Measurements from ENCODE around the gene ARHGAP23. TPM values are rescaled to one million over a fixed set of nuclear protein-coding genes. Genes with fewer than 3 reads are reported as not detected.

Gene ARHGAP23
- total RNA-seq, 4 donors from 2014 or later: 8.2 to 37.7 (median 12.3) TPM

GRCh38 chr17:38421871-38422827, 6.1 kb upstream of the ARHGAP23 start:
- TF ChIP-seq CTCF (IDR thresholded peaks at IDR 0.05; ENCODE audit: low read depth): no peak

- no peak for TF ChIP-seq CTCF (IDR thresholded peaks at IDR 0.05; ENCODE audit: low read depth)
These were observed 3.8 kb upstream of the ARHGAP23 start for GRCh38 chr17:38424297-38424972.

GRCh38 chr17:38425031-38425430, 3.2 kb upstream of the ARHGAP23 start:
- TF ChIP-seq CTCF (IDR thresholded peaks at IDR 0.05; ENCODE audit: low read depth): no peak

GRCh38 chr17:38425744-38426143, 2.5 kb upstream of the ARHGAP23 start:
- no peak for TF ChIP-seq CTCF (IDR thresholded peaks at IDR 0.05; ENCODE audit: low read depth)

GRCh38 chr17:38426441-38426840, 1.8 kb upstream of the ARHGAP23 start:
- no peak for TF ChIP-seq CTCF (IDR thresholded peaks at IDR 0.05; ENCODE audit: low read depth)

- no peak for TF ChIP-seq CTCF (IDR thresholded peaks at IDR 0.05; ENCODE audit: low read depth)
These were observed 909 bp upstream of the ARHGAP23 start for GRCh38 chr17:38427160-38427949.

All from subcutaneous adipose tissue (tissue), 4 donors.